Dendritic cell treated with granulocyte-macrophage colony-stimulating factor and Interleukin-4, amounts not matched to agents 40 ng/mL and 50 ng/mL, for 4 days (primary cell): Measurements from ENCODE around the gene AURKAIP1.

ENCODE experiments used
- H3K27ac Mint-ChIP-seq: one replicate; pipeline ENCODE4 v1.8.0; 2022; ENCODE audit warnings: mild to moderate bottlenecking, mixed read lengths
- H3K27me3 Mint-ChIP-seq: one replicate; pipeline ENCODE4 v1.8.0; 2022; ENCODE audit warnings: mild to moderate bottlenecking, mixed read lengths
- H3K36me3 Mint-ChIP-seq: one replicate; pipeline ENCODE4 v1.8.0; 2022; ENCODE audit warnings: low read depth, mixed read lengths
- H3K4me1 Mint-ChIP-seq: one replicate; pipeline ENCODE4 v1.8.0; 2022; ENCODE audit warnings: low read depth, mixed read lengths
- H3K4me3 Mint-ChIP-seq: one replicate; pipeline ENCODE4 v1.8.0; 2022; ENCODE audit warnings: mild to moderate bottlenecking, moderate library complexity, mixed read lengths
- H3K9me3 Mint-ChIP-seq: one replicate; pipeline ENCODE4 v1.8.0; 2022; ENCODE audit warnings: mixed read lengths
- intact Hi-C: fragments of 100-400 bp; cut with micrococcal nuclease; formaldehyde crosslinking; loops from one replicate; pipeline ENCODE4 v1.15.0; 2022

The AURKAIP1 gene

DNA sequence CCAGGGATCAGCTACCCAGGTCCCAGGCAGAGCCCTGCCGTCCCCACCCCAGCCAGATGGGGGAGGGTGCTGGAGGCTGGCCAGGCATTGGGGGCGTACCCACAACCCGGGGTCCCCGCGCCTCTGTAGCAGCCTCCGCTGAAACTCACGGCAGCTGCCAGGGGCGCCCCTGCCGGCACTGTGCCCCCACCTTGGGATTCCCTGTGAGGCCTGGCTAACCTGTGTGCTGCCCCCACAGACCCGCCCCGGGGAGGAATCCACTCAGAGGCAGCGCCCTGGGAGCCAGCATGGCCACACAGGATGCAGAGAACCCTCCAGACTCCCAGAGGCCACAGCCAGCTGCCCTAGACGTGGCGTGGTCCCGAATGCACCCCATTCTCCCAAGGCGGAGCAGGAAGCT, 29.6 kb downstream of the AURKAIP1 start:
- Mint-ChIP-seq H3K9me3 (no peaks in the 10 kb centered on the region), H3K27ac (no peak overlapping the region), H3K27me3 (no peaks in the 10 kb centered on the region), H3K36me3 (peaks cover 20% of the 10 kb centered on the region), H3K4me1 (peaks cover 53% of the 10 kb centered on the region), H3K4me3 (no peak overlapping the region)
- intact Hi-C loops = no loop called here

GRCh38 chr1:1344655-1345361, 30.2 kb downstream of the AURKAIP1 start:
- Mint-ChIP-seq H3K9me3 (no peaks in the 10 kb centered on the region), H3K27me3 (no peaks in the 10 kb centered on the region), H3K4me1 (peaks cover 53% of the 10 kb centered on the region), H3K27ac (no peak overlapping the region), H3K36me3 (peaks cover 26% of the 10 kb centered on the region), H3K4me3 (no peak overlapping the region)
- intact Hi-C loops = no loop called here

DNA sequence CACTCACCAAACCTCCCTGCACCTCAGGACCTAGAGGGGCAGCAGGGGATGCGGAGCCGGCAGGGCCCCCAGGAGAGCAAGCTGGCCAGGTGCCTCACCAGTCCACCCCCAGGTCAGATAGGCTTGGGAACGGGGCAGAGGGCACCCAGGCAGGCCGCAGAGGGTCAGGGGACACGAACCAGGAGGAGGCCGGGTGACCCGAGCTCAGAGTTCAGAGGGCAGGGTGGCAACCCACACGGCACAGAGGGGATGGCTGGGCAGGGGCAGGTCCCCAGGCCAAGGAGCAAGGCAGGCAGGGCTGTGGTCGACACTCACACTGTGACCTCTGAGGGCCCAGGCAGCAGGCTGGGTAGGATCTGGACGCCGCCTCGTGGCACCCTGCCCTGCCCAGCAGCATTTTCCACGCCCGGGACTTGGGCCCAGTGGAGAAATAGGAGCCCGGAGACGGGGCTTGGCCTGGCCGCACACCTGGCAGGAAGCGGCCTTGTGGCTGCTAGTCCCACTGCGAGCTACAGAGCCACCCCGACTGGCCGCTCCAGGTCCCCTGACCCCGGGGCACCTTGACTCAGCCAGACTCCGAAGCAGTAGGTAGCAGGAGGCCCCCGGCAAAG, 31.1 kb downstream of the AURKAIP1 start:
- Mint-ChIP-seq H3K27me3 (no peaks in the 10 kb centered on the region), H3K4me1 (peaks cover 53% of the 10 kb centered on the region), H3K4me3 (no peak overlapping the region), H3K36me3 (peaks cover 35% of the 10 kb centered on the region), H3K9me3 (no peaks in the 10 kb centered on the region), H3K27ac (no peak overlapping the region)
- intact Hi-C loops = no loop called here

DNA sequence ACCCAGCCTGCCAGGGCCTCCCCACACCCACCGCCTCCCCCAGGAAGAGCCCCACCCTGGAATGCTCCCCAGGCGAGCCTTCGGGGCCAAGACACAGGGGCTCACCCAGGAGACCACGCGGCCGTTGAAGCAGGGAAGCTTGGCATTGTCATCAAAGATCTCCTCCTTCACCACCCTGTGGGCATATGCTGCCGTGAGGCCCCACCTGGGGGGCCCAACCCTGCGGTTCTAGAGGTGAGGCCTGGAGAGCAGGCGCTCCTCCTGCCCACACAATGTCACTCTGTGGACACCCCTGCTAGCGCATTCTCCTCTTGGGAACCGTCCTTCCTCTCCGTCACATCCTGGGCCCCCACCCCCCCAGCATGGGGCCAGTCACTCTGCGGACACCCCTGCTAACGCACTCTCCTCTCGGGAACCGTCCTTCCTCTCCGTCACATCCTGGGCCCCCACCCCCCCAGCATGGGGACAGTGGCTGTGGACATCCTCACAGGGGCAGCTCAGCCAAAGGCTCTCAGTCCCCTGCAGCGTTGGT, 32.4 kb downstream of the AURKAIP1 start:
- Mint-ChIP-seq H3K27me3 (no peaks in the 10 kb centered on the region), H3K27ac (no peak overlapping the region), H3K9me3 (no peaks in the 10 kb centered on the region), H3K4me3 (no peak overlapping the region), H3K4me1 (peaks cover 45% of the 10 kb centered on the region), H3K36me3 (peaks cover 43% of the 10 kb centered on the region)
- intact Hi-C loops = no loop called here

DNA sequence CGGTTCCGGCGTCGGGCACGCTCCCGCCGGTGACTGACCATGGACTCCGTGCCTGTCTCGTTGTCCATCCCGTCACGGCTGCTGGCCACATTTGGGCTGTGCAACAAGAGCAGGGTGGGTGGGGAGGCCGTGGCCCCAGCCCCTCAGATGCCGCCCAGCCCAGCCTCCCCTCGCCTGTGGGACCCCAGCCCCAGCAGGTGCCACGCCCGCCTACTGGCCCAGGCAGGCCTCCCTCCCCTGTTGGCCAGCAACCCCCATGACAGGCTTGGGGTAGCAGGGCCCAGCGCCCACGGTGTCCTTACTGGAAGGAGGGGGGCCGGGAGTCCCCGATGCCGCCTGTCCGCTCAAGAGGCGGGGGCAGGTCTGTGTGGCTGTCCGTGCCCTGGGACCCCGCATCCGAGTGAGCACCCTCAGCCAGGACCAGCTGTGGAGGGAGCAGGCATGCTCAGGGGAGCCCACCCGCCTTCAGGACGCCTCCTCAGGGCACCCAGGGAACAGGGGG, 32.9 kb downstream of the AURKAIP1 start:
- Mint-ChIP-seq H3K27me3 (no peaks in the 10 kb centered on the region), H3K36me3 (peaks cover 48% of the 10 kb centered on the region), H3K4me1 (peaks cover 40% of the 10 kb centered on the region), H3K9me3 (no peaks in the 10 kb centered on the region), H3K27ac (no peak overlapping the region), H3K4me3 (no peak overlapping the region)
- intact Hi-C loops = no loop called here

DNA sequence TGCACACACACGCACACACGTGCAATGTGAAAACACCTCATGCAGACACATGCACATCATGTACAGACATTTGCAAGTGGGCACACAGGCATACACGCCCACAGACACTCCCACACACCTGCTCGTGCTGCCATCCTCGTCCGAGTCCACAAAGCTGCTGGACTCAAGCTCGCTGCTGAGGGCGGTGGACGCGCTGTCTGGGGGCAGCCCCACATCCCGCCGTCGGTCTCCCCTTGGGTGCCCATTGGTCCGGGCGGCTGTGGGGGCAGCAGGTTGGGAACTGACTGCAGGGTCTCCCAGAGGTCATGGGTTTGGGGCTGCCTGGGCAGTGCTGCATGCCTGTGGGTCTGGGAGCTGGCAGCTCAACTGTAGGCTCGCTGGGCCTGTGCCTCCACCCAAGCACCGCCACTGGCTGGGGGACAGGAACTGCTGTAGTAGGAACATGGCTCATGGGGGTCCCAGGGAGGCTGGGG, 33.4 kb downstream of the AURKAIP1 start:
- no peaks in the 10 kb centered on the region for H3K27me3 Mint-ChIP-seq
- H3K36me3 Mint-ChIP-seq = peaks cover 54% of the 10 kb centered on the region
- intact Hi-C loops = no loop called here
- H3K4me3 Mint-ChIP-seq = no peak overlapping the region
- H3K4me1 Mint-ChIP-seq = peaks cover 34% of the 10 kb centered on the region
- no peaks in the 10 kb centered on the region for H3K9me3 Mint-ChIP-seq
- H3K27ac Mint-ChIP-seq = no peak overlapping the region

- Mint-ChIP-seq H3K36me3 (peaks cover 60% of the 10 kb centered on the region), H3K9me3 (no peaks in the 10 kb centered on the region), H3K4me1 (peaks cover 28% of the 10 kb centered on the region), H3K27ac (no peak overlapping the region), H3K27me3 (no peaks in the 10 kb centered on the region), H3K4me3 (no peak overlapping the region)
- intact Hi-C loops = no loop called here
Measured at GRCh38 chr1:1340791-1341548, 34.0 kb downstream of the AURKAIP1 start.

- peaks cover 68% of the 10 kb centered on the region for H3K36me3 Mint-ChIP-seq
- peaks cover 21% of the 10 kb centered on the region for H3K4me1 Mint-ChIP-seq
- intact Hi-C loops = no loop called here
- H3K27ac Mint-ChIP-seq = no peak overlapping the region
- no peaks in the 10 kb centered on the region for H3K9me3 Mint-ChIP-seq
- H3K27me3 Mint-ChIP-seq = no peaks in the 10 kb centered on the region
- no peak overlapping the region for H3K4me3 Mint-ChIP-seq
Measured at GRCh38 chr1:1340185-1340584, 34.8 kb downstream of the AURKAIP1 start.

DNA sequence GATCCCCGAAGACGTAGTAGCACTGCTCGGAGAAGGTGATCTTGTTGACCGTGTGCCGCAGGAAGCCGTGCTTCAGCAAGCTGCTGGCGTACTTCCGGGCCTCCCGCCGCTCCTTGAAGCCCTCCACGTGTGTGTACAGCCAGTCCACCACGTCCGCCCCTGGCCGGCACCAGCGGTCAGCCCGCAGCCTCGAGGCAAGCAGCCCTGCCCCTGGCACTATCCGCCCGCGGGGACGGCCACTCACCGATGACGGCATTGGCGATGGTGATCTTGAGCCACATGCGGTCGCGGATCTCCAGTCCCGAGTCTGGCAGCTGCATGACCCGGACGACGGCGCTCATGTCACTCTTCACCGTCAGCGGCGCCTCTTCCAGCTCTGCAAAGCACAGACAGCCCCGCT, 36.7 kb downstream of the AURKAIP1 start:
- H3K9me3 Mint-ChIP-seq = no peaks in the 10 kb centered on the region
- H3K27me3 Mint-ChIP-seq = no peaks in the 10 kb centered on the region
- intact Hi-C loops = no loop called here
- H3K4me3 Mint-ChIP-seq = no peak overlapping the region
- peaks cover 82% of the 10 kb centered on the region for H3K36me3 Mint-ChIP-seq
- H3K4me1 Mint-ChIP-seq = peaks cover 7% of the 10 kb centered on the region
- no peak overlapping the region for H3K27ac Mint-ChIP-seq

DNA sequence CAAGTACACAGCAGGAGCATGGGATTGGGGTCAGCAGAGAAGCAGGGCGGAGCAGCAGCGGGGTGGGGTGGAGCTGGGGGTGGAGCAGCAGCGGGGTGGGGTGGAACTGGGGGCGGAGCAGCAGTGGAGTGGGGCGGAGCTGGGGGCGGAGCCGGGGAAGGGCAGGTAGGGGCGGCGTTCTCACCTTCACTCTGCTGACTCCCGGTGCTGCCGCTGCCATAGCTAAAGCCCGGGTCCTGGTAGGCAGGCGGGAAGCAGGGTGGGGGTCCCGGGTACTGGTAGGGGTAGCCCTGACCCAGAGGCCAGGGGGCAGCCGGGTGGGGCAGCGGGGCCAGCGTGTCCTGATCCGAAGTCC, 37.2 kb downstream of the AURKAIP1 start:
- H3K9me3 Mint-ChIP-seq = no peaks in the 10 kb centered on the region
- no peaks in the 10 kb centered on the region for H3K27me3 Mint-ChIP-seq
- H3K4me1 Mint-ChIP-seq = peaks cover 2% of the 10 kb centered on the region
- H3K27ac Mint-ChIP-seq = no peak overlapping the region
- H3K4me3 Mint-ChIP-seq = no peak overlapping the region
- intact Hi-C loops = no loop called here
- H3K36me3 Mint-ChIP-seq = peaks cover 82% of the 10 kb centered on the region

DNA sequence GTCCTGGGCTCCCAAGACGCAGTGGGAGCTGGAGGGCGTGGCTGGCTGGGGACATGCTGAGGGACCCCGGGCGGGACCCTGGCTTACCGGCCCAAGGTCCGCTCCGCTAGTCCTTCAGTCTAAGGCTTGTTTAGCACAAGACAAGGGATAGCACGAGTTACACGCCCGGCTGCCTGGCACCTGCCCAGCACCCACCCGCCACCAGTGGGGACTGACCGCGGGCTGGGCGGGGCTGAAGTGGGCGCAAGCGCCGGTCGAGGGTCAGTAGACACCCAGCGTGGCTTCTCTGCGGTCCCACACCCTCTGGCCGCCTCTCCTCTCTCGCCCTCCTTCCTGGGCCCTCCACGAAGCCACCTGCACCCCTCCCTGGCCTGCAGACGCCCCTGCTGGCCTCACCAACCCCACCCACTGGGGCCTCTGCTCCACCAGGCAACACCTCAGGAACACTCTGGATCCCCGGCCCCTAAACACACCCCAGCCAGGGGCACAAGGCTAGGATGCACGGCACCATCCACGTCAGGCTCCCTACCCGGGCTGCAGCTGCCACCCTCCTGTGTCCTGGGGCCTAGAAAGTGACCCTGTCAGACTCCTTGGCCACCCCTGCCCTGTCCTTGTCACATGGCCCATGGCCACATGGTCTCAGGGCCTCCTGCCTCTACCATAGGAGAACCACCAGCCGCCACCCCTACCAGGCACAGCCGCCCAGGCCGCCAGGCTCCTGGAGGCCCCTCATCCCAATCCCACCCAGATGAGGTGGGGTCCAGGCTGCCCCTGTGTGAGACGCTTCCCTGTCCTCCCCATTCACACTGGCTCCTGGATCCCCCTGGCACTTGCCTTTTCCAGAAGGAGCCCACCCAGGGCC, 37.8 kb downstream of the AURKAIP1 start:
- H3K9me3 Mint-ChIP-seq = no peaks in the 10 kb centered on the region
- H3K36me3 Mint-ChIP-seq = peaks cover 82% of the 10 kb centered on the region
- intact Hi-C loops = no loop called here
- H3K27ac Mint-ChIP-seq = no peak overlapping the region
- no peaks in the 10 kb centered on the region for H3K27me3 Mint-ChIP-seq
- H3K4me1 Mint-ChIP-seq = no peaks in the 10 kb centered on the region
- H3K4me3 Mint-ChIP-seq = no peak overlapping the region

- H3K4me3 Mint-ChIP-seq = no peak overlapping the region
- H3K27ac Mint-ChIP-seq = no peak overlapping the region
- no peaks in the 10 kb centered on the region for H3K9me3 Mint-ChIP-seq
- no peaks in the 10 kb centered on the region for H3K27me3 Mint-ChIP-seq
- intact Hi-C loops = no loop called here
- H3K36me3 Mint-ChIP-seq = peaks cover 77% of the 10 kb centered on the region
- H3K4me1 Mint-ChIP-seq = no peaks in the 10 kb centered on the region
Measured at GRCh38 chr1:1336446-1336845, 38.6 kb downstream of the AURKAIP1 start.

DNA sequence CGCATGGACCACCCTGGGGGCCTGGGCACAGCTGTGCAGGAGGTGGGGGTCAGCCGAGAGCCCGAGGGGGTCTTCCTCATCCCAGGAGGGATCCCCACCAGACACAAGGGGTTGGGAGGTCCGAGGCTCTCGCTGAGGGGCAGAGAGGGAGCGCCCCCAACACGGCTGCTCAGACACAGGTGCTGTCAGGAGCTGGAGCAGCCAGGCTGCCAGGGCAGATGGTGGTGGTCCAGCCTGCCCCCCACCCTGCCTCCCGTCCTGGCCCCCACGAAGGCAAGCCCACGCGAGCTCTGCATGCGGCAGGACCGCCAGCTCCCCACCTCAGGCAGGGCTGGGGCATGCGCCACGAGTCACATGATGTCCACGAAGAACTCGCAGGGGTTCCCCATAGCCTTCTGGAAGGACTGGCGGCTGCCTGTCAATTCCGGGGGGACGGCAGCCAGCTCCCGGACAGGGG, 39.2 kb downstream of the AURKAIP1 start:
- Mint-ChIP-seq H3K36me3 (peaks cover 71% of the 10 kb centered on the region), H3K27me3 (no peaks in the 10 kb centered on the region)
- intact Hi-C loops = no loop called here

More for the DNA sequence above, 39.2 kb downstream of the AURKAIP1 start:
- Mint-ChIP-seq H3K27ac (no peak overlapping the region), H3K4me1 (no peaks in the 10 kb centered on the region), H3K4me3 (no peak overlapping the region), H3K9me3 (no peaks in the 10 kb centered on the region)
